ENCODE measurements around the gene CLCN2.

Gene CLCN2

DNA sequence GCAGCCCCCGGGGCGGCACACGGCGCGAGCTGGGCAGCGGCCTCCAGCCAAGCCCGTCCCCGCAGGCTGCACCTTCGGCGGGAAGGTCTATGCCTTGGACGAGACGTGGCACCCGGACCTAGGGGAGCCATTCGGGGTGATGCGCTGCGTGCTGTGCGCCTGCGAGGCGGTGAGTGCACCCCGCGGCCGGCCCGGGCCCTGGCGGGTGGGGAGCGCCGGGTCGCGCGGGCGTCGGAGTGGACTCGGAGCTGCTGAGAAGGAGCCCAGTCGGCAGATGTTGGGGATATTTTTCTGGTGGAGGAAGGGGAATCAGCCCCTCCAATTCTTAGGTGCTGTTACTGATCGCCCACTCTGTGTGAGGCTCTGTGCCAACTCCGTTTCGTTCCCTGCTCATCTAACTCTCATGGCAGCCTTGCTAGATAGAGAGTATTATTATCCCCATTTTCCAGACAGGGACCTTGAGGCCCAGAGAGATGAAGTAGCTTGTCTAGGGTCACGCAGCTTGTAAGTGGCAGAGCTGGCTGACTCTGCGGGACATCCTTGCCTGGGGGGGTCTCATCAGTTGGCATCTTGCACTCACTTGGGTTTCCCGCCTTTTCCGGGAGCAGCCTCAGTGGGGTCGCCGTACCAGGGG is 19.3 kb upstream of the CLCN2 start:
- DNase-seq (ENCODE audit: low read depth) = no peak

DNA sequence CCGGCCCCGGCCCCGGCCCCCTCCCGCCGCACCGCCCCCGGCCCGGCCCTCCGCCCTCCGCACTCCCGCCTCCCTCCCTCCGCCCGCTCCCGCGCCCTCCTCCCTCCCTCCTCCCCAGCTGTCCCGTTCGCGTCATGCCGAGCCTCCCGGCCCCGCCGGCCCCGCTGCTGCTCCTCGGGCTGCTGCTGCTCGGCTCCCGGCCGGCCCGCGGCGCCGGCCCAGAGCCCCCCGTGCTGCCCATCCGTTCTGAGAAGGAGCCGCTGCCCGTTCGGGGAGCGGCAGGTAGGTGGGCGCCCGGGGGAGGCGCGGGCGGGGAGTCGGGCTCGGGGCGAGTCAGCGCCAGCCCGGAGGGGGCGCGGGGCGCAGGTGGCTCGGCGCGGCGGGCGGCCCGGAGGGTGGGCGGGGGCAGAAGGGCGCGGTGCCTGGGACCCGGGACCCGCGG is 18.8 kb upstream of the CLCN2 start:
- DNase-seq (ENCODE audit: low read depth) = no peak

DNA sequence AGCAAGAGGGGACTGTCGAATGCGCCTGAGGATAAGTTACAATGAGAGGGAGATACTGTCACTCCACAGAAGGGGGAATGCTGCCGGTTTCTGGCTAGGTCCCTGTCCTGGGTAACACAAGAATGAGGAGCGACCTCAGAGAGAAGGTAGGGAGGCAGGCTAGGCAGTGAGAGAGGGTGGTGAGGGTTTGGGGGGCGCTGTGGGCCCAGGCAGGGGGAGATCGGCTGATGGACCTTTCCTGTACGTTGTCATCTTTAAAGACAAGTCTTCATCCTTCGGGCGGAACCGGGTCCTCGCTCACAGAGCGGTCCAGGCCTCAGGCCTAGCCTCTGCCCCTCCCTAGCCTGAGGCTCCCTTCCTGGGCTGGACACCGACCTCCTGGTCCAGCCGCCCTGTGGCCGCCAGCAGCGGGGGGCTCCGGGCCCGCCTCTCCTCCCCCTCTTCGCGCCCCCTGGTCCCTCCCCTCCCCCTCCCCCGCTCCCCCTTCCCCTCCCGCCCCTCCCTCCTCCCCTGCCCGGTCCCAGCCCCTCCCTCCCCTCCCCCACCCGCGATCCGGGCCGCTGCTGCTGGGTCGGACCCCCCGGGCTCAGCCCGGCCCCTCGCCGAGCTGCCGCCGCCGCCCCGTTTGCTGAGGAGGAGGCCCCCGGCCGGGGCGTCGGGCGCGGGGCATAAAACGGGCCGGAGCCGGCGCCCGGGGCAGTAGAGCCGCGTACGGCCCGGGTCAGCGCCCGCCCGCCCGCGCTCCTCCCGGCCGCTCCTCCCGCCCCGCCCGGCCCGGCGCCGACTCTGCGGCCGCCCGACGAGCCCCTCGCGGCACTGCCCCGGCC is 18.2 kb upstream of the CLCN2 start, which contains the start of gene CHRD:
CHRD (plus strand) TSS at position 697 of the 827 bp plus-strand sequence. CDS start 265 bp downstream, outside the sequence.
- no peak for DNase-seq (ENCODE audit: low read depth)

DNA sequence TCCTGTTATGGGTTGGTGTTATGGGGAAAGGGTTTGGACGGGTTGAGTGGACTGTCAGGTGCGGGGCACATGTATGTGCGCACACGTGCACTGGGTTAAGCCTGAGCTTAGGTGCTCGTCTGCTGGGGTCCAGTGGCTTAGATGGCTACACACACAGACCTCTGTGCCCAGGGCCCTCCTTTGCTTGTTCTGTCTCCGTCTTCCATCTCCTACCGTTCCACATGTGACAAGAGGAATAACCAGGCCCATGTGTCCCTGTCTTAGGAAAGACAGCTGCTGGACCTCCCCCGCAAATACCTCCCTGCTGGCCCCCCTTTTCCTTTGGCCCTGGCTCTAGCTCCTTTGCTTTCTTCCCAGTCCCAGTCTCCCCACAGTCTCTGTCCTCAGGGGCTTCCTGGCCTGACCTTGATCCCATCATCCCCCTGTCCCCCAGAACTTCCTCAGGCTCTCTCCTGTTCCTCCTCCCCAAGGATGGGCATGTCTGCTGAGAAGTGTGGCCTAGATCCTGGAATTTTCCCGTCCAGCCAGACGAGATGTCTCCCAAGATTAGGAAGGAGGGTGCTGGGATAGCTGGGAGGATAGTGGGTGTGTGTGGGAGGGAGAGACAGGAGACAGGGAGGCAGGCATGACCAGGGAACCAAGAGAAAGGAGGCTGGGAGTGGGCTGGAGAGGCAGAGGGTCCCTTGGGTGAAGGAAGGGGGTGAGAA is 17.4 kb upstream of the CLCN2 start:
- no peak for DNase-seq (ENCODE audit: low read depth)

DNA sequence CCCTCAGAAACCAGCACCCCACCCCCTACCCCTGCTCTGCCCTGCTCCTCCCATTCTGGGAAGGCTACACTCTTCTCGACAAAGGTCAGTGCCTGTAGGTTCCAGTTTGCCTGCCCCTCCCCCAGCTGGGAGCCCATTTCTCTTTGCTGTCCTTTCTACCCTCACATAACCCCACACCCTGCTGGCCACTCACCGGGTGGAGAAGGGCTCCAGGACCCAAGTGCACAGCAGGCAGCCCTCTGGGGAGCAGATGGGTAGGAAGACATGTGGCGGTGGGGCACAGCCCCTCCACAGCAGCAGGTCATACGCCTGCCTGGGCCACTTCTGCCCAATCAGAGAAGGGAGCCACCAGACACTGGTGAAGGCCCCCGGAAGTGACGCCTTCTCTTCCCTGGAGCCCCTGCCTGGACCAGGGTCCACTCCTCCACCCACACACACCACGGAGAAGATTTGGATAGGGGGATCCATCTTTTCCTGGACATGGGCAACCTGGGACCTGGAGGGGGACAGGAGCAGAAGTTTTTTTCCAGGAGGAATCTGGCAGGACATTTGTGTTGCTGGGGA is 16.6 kb upstream of the CLCN2 start, which contains the start of gene THPO:
THPO (minus strand) TSS at position 326 of the 564 bp plus-strand sequence. CDS start 1,948 bp downstream, outside the sequence.
- DNase-seq (ENCODE audit: low read depth) = no peak

DNA sequence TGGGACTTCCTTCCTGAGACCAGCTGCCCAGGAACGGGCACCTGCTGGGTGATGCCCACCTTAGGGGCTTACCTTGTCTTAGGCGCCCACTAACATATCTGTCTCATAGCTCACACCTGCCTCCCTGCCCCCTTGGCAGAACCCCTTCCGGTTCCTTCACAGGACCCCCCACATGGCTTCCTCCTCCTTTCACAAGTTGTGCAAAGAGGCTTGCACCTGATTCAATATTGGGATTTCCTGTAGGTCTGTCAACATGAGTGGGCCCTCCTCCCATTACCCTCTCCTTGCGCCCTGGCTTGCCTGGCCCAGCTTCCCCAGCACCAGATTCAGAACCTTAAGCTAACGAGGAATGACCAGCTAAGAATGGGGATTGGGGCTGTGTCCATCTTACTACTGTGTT is 16.0 kb upstream of the CLCN2 start:
- DNase-seq (ENCODE audit: low read depth) = no peak

DNA sequence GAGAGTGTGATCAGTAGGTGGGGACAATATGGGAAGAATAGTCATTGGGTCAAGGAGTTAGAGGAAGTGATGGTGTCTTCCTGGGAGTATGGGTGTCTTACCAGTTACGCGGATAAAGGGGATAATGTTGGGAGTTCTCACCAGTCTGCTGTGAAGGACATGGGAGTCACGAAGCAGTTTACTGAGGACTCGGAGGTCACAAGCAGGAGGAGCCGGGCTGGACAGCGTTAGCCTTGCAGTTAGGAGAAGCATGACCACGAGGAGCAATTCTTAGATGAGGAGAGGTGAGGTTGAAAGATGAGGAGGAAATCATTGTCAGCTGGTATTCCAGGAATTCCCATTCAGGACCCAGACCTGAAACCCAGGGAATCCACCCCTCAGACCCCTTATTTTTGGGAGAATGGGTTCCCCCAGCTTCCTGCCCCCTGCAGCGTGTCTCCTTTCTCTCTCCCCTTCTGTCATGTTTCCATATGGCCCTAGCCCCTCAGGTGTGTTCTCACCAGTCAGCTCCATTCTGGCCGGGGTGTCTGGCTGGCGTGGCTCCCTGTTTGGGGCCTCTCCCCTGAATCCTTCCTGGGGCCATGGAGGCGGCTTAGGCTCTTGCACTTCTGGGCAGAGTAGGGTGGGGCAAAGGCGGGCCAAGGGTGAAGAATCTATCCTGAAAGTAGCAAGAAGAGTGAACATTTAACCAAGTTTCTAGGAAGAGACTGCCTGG is 14.5 kb upstream of the CLCN2 start:
- DNase-seq (ENCODE audit: low read depth) = no peak

DNA sequence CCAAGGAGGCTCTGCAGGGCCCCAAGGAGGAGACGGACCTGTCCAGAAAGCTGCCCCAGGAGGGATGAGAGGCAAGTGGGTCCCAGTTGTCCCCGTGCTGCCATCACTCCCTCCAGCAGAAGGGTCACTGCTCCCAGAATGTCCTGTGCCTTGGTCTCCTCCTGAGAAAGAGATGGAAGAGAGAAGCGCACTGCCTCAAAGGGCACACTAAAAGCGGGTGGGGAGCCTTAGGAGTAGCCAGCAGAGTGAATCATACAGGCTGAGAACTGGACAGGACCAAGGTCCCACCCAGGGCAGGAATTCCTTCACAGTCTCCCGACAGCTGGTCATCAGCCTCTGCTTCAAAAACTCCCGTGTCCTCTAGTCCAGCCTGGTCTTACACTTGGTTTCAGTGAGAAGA is 12.0 kb upstream of the CLCN2 start:
- DNase-seq (ENCODE audit: low read depth) = no peak

DNA sequence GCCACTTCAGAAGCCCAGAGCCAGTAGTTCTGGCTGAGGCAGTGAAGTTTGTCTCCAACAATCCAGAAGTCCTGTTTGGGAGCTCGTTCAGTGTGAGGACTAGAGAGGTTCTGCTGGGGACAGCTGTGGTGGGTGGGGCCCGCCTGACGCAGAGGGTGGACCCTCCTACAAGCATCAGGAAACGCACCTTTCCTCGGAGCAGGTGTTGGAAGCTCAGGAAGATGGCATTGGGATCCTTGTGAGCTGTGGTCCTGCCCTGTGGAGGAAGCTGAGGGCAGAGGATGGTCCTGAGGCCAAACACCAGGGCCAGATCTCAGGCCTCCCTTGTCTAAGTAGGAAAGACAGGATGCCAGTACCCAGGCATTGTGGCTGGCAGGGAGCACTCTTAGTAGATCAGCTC is 11.5 kb upstream of the CLCN2 start:
- no peak for DNase-seq (ENCODE audit: low read depth)

DNA sequence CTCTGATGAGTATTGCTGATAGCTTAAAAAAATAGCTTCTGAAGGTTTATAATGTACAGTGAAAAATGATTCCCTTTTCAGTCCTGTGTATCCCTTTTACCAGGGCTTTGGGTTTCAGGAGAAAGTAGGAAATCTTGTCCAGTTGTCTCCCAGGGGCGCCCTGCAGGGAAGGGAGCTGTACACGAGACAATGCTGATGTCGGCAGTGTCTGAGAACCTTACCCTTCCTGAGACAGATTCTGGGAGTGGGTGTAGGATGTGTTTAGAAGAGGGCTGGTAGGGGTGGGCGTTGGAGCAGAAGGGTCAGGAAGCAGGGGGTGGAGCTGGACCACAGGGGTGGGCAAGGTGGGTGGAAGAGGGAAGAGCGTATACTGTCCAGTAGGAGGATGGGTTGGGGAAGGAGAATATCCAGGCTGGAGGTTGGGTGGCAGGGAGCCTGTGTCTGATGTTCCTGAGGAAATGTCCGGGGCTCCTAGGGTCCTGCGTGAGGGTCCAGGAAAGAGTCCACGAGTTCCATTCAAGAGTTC is 11.0 kb upstream of the CLCN2 start:
- no peak for DNase-seq (ENCODE audit: low read depth)

DNA sequence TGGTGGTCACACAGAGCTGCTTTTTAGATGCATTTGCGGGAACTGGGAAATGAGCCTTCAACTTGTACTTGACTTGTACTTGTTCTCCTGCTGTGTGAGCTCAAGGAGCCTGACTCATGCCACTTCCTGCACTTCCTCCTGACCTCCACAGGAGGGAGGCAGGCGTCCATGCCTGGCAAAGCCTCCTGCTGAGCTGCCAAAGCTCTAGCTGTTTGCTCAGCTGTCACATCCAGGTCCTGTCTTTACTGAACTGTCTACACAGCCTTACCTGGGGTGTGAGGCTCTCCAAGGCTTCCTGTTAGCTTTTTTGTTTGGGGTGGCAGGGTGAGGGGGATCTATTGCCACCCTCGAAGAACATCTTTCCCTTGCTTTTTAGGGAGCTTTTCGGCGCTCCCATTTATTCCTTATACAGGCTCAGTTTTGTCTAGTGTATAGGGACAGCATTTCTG is 10.2 kb upstream of the CLCN2 start:
- DNase-seq (ENCODE audit: low read depth) = peak; percentile 26

DNA sequence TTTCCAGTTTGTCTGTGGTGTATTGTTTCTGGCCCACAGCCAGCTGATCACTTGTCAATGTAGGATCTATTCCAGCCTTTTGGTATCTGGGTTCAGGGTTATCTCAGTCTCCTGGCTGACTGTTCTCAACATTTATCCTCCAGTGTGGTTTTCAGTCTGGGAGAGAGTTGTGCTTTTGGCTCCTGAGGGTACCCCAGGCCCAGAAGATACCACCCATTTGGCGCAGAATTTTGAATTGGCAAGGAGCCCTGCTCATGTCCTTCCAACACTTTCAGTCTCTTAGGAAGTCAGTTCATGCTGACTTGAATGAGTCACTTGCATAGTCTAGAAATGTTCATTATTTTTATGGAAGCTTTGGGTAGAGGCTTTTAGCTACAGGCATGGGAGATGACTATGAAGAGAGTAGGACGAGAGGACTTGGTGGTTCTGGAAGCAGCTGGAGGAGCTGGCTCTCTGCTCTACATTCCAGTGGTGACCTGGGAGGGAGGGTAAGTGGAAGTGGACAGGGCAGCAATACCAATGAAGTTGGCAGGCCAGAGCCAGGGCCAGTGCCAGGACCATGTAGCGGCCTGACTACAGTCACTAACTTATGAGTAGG is 7.3 kb upstream of the CLCN2 start:
- no peak for DNase-seq (ENCODE audit: low read depth)

DNA sequence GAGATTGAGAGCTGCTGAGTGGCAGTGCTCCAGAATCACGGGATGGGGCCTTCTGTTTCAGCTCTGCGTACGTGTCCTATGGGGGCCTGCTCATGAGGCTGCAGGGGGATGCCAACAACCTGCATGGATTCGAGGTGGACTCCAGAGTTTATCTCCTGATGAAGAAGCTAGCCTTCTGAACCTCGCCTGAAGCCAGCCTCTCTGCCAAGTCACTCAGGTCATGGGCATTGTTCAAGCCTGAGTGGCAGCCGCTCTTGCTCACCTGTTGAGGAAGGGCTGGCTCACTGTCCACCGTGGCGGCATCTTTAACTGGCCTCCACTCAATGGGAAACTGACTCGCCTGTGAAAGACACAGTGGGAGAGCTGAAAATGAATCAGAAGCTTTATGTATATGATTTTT is 6.7 kb upstream of the CLCN2 start:
- DNase-seq (ENCODE audit: low read depth) = no peak

DNA sequence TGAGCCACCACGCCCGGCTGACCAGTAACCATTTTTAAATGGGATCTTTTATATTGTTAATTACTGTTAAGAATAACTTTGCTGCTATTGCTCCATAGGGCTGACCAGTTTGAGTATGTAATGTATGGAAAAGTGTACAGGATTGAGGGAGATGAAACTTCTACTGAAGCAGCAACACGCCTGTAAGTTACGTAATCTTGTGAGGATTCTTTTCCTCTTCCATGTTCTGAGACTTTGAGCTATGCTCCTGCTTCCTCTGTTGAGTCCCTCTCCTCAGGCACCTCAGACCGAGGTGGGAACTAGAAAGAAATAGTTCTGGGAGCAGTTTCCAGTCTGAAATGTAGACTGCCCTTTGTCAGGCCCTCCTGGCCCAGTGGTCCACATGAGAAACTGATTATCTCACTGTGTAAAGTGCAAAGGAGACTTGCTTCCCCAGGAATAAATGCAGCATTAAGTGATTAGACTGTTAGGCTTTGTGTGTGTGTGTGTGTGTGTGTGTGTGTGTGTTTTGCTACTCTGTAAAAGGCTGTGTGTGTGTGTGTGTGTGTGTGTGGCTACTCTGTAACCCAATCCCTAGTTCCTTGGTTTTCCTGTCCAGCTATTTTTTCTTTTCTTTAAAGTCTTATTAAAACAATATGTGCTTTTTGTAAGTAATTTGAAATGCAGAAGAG is 5.3 kb upstream of the CLCN2 start:
- DNase-seq (ENCODE audit: low read depth) = no peak

DNA sequence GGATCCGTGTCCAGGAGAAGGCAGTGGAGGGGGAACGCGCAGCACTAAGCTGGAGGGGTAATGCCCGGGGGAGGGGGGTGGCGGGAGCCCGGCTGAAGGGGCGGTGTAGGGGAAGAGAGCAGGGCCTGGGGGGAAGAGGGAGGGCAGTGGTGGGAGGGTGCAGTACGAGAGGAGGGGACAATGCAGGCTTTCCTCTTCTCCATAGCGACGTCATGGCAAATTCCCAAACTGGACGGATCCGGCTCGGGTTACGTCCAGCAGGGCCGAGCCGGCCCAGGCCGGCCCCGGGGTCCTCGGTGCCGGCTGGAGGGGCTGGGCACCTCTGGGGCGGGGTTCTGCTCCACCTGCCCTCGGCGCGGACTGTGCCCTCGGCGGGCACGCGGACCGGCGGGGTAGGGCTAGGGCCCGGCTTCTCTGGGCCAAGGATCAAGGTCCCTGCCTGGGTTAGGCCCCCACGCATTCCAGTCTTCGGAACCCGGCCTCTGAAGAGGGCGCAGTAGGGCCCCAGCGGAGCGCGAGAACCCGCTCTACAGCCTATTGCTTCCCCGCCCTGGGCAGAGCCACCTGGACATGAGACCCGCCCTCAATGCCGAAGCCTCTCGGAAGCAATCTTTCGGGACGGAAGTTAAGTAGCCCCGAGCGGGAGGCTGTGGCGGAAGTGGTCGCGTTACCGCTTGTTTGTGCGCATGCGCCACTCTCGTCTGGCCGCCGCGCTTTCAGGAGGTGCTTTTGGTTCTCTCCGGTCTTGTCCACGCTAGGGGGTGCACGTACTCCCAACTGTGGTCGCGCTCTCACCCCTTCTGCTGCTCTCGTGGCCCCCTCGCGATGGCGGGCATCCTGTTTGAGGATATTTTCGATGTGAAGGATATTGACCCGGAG is 1.5 kb upstream of the CLCN2 start:
- DNase-seq (ENCODE audit: low read depth) = peak; percentile 94

DNA sequence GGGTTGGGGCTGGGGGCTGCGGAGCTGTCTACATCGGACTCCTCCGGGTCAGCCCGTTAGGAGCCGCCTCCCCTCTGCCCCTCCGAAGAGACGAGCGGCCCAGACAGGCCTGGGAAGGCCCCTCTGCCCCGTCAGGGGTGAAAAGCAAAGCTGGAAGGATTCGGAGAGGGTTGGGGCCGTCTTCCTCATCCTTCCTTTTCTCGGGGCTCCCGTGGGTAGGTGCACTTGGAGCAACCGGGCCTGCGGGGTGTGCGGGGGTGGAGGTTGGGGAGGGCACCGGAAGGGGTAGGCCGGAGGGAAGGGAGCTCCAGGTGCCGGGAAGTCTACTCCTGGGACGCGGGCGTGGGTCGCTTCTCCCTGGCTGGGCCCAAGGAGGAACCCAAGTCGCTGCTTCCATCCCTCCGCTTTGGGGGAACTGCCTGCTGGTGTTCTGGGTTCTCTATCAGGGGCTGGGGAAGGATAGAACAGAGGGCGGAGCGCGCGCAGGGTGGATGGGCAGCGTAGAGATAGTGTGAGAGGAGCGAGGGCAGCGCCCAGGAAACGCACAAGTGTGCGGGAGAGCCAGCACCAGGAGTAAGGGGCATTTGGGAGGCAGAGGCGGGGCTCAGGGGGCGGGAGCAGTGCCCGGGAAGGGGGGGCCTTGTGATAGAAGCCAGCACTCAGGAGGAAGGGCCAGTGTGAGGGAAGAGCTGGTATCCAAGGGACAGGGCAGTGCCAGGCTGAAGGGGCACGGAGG is 695 bp upstream of the CLCN2 start:
- peak; percentile 24 for DNase-seq (ENCODE audit: low read depth)

DNA sequence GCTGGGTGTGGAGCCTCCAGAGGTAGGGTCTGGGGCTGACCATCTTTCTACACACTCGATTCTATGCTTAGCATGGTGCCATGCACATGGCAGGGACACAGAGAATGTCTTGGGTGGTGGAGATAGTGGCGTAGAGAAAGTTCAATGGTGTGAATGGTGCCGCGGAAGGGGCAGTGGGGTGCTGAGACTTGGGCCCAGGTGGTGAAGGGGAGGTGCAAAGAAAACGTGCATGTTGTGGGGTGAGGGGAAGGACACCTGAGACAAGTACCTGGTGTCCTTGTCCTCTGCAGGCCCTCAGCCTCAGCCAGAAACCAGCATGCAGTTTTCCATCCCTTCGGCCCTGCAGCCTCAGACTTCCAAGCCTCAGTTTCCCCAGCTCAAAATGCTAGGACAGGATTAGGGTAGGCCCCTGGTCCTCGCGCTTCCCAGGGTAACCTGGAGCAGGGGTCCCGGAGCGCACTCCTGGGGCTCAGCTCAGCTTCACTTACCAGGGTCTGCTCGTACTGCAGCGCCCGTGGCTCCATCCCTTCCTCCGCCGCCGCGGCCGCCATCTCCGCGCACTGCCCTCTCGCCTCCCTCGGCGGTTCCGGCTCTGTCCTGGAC is 375 bp downstream of the CLCN2 start:
- DNase-seq (ENCODE audit: low read depth) = no peak

Measured in stimulated activated CD8-positive, alpha-beta memory T cell treated with anti-CD3 and anti-CD28 coated beads, Interleukin-4, amount 100 ng/mL, for 24 hours (primary cell).